Measurements from ENCODE around the gene MPP7.

Gene MPP7

GRCh38 chr10:28304032-28304571, 1.2 kb upstream of the MPP7 start:
- no peak for DNase-seq

- no peak for DNase-seq
Measured at GRCh38 chr10:28302012-28302637, 739 bp downstream of the MPP7 start.

GRCh38 chr10:28300027-28300426, 2.8 kb downstream of the MPP7 start:
- no peak for DNase-seq

GRCh38 chr10:28298951-28299350, 3.9 kb downstream of the MPP7 start:
- DNase-seq, result no peak

GRCh38 chr10:28296023-28296422, 6.8 kb downstream of the MPP7 start:
- DNase-seq, result no peak

GRCh38 chr10:28295336-28295735, 7.5 kb downstream of the MPP7 start:
- no peak for DNase-seq

- DNase-seq, result no peak
Measured at GRCh38 chr10:28294809-28295208, 8.1 kb downstream of the MPP7 start.

GRCh38 chr10:28294169-28294532, 8.7 kb downstream of the MPP7 start:
- DNase-seq, result no peak

- no peak for DNase-seq
Measured at GRCh38 chr10:28293236-28294168, 9.4 kb downstream of the MPP7 start.

GRCh38 chr10:28291881-28292297, 11.0 kb downstream of the MPP7 start:
- DNase-seq, result no peak

GRCh38 chr10:28285816-28286215, 17.0 kb downstream of the MPP7 start:
- no peak for DNase-seq

GRCh38 chr10:28284126-28284525, 18.7 kb downstream of the MPP7 start:
- no peak for DNase-seq

GRCh38 chr10:28283251-28283650, 19.6 kb downstream of the MPP7 start:
- DNase-seq, result no peak

GRCh38 chr10:28282336-28282735, 20.5 kb downstream of the MPP7 start:
- no peak for DNase-seq

GRCh38 chr10:28281726-28282315, 21.0 kb downstream of the MPP7 start:
- DNase-seq, result no peak

- DNase-seq, result no peak
Measured at GRCh38 chr10:28280652-28281051, 22.2 kb downstream of the MPP7 start.

- no peak for DNase-seq
Measured at GRCh38 chr10:28279878-28280277, 23.0 kb downstream of the MPP7 start.

- DNase-seq, result no peak
Measured at GRCh38 chr10:28278842-28279241, 24.0 kb downstream of the MPP7 start.

GRCh38 chr10:28276384-28276783, 26.5 kb downstream of the MPP7 start:
- no peak for DNase-seq

GRCh38 chr10:28274475-28274874, 28.4 kb downstream of the MPP7 start:
- no peak for DNase-seq

- no peak for DNase-seq
Measured at GRCh38 chr10:28273343-28273742, 29.5 kb downstream of the MPP7 start.

GRCh38 chr10:28269842-28270456, 32.9 kb downstream of the MPP7 start:
- DNase-seq, result no peak
